GM21786 (cell line): ENCODE measurements around the gene INO80B.
"Not testable (repeated sequence)": the region's sequence is repeated elsewhere in the genome, so short reads cannot be mapped to it uniquely, and the experiment has no call there.

ENCODE experiments used
- ATAC-seq: cut with Tn5 transposase; IDR thresholded peaks from one replicate; pipeline ENCODE4 v1.9.1; 2021; ENCODE audit not compliant: unreplicated experiment

The INO80B gene

DNA sequence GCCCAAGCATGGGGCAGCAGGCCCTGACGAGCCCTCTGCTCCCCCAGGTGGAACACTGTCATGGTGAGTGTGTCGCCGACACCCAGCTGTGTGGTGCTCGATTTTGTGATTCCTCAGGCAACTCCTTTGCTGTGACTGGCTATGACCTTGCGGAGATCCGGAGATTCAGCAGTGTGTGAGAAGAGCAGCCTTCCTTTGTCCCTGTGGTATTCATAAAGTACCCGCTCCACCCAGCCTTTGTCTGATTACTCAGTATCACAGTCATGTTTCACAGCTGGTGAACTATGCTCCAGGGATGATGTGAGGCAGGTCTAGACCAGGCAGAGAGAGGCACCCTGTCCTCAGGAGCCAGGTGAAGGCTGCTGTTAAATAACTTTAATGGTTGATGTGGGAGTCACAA lies 29.4 kb upstream of the INO80B start:
- ATAC-seq: no peak

GRCh38 chr2:74426181-74426758 lies 28.6 kb upstream of the INO80B start:
- ATAC-seq: no peak

DNA sequence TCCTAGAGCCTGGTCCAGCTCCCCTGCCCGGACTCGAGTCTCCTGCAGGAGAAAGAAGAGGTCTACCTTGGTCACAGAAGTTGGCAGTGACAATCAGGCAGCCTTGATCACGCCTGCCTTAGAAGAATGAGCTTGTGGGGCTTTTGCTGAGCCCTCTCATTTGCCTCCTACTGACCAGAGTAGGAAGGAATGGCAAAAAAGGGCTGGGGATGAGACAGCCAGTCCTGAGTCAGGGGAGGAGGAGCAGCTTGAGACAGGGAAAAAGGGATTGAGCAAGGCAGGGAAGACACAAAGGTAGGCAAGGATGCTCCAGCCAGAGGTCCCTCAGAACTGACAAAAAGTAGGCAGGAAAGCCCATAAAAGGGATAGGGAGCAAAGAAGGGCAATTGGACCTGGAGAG lies 27.3 kb upstream of the INO80B start:
- ATAC-seq: no peak

GRCh38 chr2:74428675-74429074 lies 26.2 kb upstream of the INO80B start:
- no peak for ATAC-seq

DNA sequence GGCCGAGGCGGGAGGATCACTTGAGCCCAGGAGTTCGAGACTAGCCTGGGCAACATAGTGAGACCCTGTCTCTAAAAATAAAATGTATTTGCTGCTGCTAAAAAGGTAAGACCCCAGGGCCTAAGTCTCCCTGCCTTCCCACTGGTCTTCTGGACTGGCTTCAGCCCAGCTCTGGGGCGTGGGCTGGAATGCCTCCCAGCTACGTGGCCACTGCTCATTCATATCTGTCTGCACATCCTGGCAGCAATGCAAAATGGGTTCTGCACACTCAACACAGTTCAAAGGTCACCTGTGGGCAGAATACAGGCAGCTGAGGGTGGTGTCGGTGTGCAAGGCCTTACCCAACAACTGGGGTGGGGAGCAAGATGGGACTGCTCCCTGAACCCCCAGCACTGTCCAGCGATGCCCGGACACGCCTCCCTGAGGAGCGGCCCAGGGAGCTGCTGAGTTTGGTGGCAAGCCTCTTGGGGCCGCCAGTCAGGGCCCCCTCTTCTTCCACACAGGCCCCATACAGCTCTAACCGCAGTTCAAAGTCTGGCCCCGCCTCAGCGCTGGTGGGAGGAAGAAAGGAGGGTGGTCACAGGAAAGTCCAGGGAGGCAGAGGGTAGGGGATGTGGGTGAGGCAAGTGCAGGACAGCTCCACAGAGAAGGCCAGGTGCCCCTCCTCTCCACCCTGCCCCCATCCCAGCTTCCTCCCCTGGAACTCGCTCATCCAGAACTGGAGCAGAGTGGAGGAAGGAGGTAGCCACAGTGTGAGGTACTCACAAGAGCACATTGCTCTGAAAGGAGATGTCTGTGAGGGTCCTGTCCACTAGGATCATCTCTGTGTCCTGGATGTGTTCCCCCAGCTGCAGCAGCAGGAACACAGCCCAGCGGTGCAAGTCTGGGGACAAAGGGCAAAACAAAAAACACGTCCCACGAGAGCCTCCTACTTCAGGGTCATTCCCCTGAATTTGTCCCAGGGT lies 25.1 kb upstream of the INO80B start:
- no peak for ATAC-seq

GRCh38 chr2:74430502-74430901 lies 24.4 kb upstream of the INO80B start:
- no peak for ATAC-seq

DNA sequence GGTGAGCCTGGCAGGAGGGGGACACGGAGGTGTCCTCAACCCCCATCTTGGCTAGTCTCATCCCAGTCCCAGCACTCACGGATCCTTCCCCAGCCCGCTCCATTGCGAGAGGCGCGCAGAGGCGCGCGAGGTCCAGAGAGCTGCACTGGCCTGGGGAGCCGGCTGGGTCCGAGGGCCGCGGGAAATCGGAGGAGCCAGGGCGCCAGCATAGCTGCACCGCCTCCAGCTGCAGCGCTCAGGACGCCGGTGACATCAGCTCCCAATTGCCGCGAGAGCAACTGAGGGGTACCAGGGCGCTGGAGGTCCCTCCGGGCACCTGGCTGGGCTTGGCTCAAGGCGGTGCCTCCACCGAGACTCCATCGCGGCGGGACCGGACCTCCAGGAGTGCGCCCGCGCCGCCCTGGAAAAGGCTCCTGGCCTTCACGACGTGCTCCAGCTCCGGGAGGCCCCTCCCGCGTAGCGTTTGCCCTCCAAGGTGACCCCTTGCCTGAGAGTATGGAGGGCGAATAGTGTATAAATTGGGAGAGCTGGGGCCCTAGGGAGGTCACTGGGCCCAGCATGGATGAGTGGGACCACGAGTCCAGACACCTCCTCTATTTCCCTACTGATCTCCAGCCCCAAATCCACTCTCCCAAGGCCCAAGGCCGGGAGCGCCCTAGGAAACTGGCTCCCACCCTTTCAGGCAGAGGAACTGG lies 18.6 kb upstream of the INO80B start:
- no peak for ATAC-seq

GRCh38 chr2:74436848-74437695 lies 17.8 kb upstream of the INO80B start:
- ATAC-seq: no peak

- ATAC-seq: no peak
Observed at GRCh38 chr2:74438248-74438647, 16.6 kb upstream of the INO80B start.

DNA sequence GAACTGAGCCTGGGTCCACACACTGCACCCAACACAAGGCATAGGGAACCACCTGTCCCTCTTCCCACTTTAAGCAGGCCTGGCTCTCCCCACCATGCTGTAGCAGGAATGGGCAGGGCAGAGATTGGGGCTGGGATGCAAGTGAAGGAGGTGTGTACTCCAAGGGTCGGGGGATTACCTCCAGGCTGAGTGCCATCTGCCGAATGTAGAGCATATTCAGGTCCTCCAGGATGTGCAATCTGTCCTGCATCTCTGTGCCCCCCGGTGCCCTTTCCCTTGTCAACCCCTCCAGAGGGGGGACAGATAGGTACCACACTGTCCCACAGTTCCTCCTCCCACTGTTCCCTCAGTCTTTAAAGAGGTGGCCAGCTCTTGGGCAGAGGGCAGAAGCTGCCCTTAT lies 15.5 kb upstream of the INO80B start:
- ATAC-seq: no peak

DNA sequence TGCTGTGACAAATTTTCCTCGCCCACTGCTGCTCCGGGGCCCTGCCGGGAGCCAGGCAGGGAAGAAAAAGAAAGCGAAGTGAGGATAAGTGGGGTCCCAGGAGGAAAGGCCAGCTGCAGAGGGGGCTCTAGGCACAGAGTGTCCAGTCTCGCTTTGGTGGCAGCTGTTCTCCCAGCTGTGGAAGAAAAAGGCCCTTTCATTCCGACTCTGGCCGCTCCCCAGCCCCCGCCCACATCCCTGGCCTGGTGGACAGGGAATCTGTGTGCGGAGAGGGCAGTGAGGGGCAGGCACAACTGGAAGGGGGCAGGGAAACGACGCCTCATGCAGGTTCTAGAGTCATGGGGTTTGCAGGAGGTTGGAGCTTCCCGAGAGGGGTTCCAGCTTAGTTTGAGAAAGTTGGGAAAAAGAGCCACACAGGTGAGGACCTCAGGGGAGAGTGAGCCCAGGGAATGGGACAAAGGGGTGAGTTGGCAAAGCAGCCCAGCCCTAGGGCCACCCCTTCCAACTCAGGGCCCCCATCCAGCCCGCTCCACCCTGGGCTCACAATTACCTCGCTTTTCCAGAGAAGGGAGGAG lies 15.0 kb upstream of the INO80B start:
- no peak for ATAC-seq

- ATAC-seq: peak; percentile 85
Observed at GRCh38 chr2:74440378-74441169, 14.3 kb upstream of the INO80B start.

DNA sequence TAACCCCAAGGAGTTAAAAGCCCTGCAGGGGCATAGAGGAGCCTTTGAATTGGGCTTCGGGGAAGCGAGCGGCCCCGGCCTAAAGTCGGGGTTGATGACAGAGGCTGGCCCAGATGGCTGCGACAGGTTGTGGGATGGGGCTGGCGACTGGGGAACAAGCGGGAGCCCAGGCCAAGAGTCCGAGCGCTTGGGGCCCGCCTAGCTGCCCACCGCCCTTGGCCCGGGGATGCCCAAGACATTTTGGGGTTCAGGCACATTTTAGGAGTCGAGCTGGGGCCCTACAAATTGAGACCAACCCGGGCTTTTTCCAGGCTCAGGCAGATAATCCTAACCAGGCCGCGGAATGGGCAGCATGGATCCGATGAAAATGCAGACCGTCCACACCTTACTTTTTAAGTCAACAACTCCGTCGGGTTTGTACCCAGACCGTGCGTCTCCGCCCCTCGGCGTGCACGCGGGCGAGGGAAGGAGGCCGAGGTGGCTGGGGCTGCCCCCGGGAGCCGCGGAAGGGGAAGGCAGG lies 13.7 kb upstream of the INO80B start:
- ATAC-seq: no peak

DNA sequence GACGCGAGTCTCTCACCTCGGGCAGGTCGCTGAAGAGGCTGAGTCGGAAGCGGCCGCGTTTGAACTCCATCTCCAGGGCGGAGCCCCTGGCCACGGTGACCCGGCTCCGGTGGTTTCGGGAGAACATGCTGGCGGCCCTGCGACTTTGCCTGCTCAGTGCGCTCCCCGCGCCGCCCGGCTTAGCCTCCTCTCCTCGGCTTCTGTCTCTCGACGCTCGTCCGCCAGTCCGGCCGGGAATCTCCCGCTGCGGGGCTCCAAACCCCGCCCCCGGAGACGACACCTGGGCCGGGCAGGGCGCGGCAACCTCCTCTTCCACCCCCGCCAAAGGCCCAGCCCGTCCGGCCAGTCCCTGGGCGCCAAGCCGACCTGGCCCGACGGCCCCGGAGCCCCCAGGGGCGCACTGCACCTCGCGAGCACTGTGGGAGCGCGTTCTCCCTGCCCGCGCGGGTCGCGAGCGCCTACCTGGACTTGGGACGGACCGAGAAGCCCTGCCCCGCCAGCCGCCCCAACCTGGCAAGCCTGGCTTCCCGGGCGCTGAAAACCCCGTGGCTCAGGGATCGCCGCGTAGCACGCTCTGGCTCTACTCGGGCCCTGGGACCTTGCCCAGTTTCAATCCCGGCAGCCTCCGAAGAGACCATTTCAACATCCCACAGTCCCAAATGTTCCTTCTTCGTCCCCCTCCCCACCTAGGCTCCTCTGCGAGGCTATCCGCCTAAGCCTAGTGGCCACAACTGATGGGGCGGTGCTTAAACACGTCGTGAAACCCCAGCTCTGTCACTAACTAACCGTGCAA lies 13.0 kb upstream of the INO80B start, which contains the start of gene RTKN:
Gene RTKN, minus strand, starts transcription at position 248 of the 793 bp plus-strand sequence. Its CDS starts 121 bp downstream, at position 127.
- no peak for ATAC-seq

DNA sequence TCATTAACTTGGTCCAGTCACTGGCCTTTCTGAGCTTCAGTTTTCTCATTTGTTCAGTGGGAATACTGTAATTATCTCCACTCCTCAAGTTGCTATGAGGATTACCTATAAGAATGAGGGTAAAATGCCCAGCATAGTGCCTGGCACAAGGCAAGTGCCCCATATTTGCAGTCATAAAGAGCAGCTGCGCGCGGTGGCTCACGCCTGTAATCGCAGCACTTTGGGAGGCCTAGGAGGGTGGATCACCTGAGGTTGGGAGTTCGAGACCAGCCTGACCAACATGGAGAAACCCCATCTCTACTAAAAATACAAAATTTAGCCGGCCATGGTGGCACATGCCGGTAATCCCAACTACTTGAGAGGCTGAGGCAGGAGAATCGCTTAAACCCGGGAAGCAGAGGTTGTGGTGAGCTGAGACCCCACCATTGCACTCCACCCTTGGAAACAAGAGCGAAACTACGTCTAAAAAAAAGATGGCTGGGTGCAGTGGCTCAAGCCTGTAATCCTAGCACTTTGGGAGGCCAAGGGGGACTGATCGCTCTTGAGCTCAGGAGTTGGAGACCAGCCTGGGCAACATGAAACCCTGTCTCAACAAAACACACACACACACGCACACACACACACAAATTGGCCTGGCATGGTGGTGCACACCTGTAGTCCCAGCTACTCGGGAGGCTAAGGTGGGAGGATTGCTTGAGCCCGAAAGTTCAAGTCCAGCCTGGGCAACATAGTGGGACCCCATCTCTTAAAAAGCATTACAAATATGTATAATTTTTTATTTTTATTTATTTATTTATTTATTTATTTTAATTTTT lies 12.2 kb upstream of the INO80B start:
- not testable (repeated sequence) for ATAC-seq

- no peak for ATAC-seq
Observed at GRCh38 chr2:74444498-74445318, 10.2 kb upstream of the INO80B start.
